Measurements from ENCODE around the gene PLPP1. TPM values are rescaled to one million over a fixed set of nuclear protein-coding genes. Genes with fewer than 3 reads are reported as not detected.

The PLPP1 gene
- polyA plus RNA-seq, 4 donors: 79.4 to 101 (median 89.7) TPM

GRCh38 chr5:55415071-55415470 is 119.7 kb downstream of the PLPP1 start:
- no peak for DNase-seq (ENCODE audit: low read depth in 4 of 4, low spot score in 2 of 4)

- DNase-seq (ENCODE audit: low read depth in 4 of 4, low spot score in 2 of 4): no peak
Observed at GRCh38 chr5:55413644-55414043, 121.1 kb downstream of the PLPP1 start.

GRCh38 chr5:55411876-55412275 is 122.9 kb downstream of the PLPP1 start:
- DNase-seq (ENCODE audit: low read depth in 4 of 4, low spot score in 2 of 4): no peak

GRCh38 chr5:55410845-55411244 is 123.9 kb downstream of the PLPP1 start:
- DNase-seq (ENCODE audit: low read depth in 4 of 4, low spot score in 2 of 4): no peak

- DNase-seq (ENCODE audit: low read depth in 4 of 4, low spot score in 2 of 4): no peak
Observed at GRCh38 chr5:55409775-55410174, 125.0 kb downstream of the PLPP1 start.

- DNase-seq (ENCODE audit: low read depth in 4 of 4, low spot score in 2 of 4): no peak
Observed at GRCh38 chr5:55407984-55408383, 126.8 kb downstream of the PLPP1 start.

GRCh38 chr5:55407059-55407684 is 127.6 kb downstream of the PLPP1 start:
- peak in 1 of 4 donors; percentile 25 for DNase-seq (ENCODE audit: low read depth in 4 of 4, low spot score in 2 of 4)

- no peak for DNase-seq (ENCODE audit: low read depth in 4 of 4, low spot score in 2 of 4)
Observed at GRCh38 chr5:55406292-55406691, 128.5 kb downstream of the PLPP1 start.

- no peak for DNase-seq (ENCODE audit: low read depth in 4 of 4, low spot score in 2 of 4)
Observed at GRCh38 chr5:55402199-55402598, 132.6 kb downstream of the PLPP1 start.

- no peak for DNase-seq (ENCODE audit: low read depth in 4 of 4, low spot score in 2 of 4)
Observed at GRCh38 chr5:55393501-55394175, 141.1 kb downstream of the PLPP1 start.

- no peak for DNase-seq (ENCODE audit: low read depth in 4 of 4, low spot score in 2 of 4)
Observed at GRCh38 chr5:55392669-55393068, 142.1 kb downstream of the PLPP1 start.

- DNase-seq (ENCODE audit: low read depth in 4 of 4, low spot score in 2 of 4): no peak
Observed at GRCh38 chr5:55391707-55392106, 143.1 kb downstream of the PLPP1 start.

GRCh38 chr5:55387865-55388264 is 146.9 kb downstream of the PLPP1 start:
- DNase-seq (ENCODE audit: low read depth in 4 of 4, low spot score in 2 of 4): no peak

GRCh38 chr5:55386356-55386755 is 148.4 kb downstream of the PLPP1 start:
- DNase-seq (ENCODE audit: low read depth in 4 of 4, low spot score in 2 of 4): no peak

- DNase-seq (ENCODE audit: low read depth in 4 of 4, low spot score in 2 of 4): no peak
Observed at GRCh38 chr5:55385846-55386245, 148.9 kb downstream of the PLPP1 start.

GRCh38 chr5:55385227-55385626 is 149.5 kb downstream of the PLPP1 start:
- no peak for DNase-seq (ENCODE audit: low read depth in 4 of 4, low spot score in 2 of 4)

GRCh38 chr5:55384072-55384471 is 150.7 kb downstream of the PLPP1 start:
- DNase-seq (ENCODE audit: low read depth in 4 of 4, low spot score in 2 of 4): no peak

GRCh38 chr5:55383254-55383653 is 151.5 kb downstream of the PLPP1 start:
- DNase-seq (ENCODE audit: low read depth in 4 of 4, low spot score in 2 of 4): no peak

- DNase-seq (ENCODE audit: low read depth in 4 of 4, low spot score in 2 of 4): no peak
Observed at GRCh38 chr5:55377810-55378209, 157.0 kb downstream of the PLPP1 start.

Data from left renal cortex interstitium (tissue), 4 donors.